ENCODE results near the gene DCDC2. TPM values are rescaled to one million over a fixed set of nuclear protein-coding genes. Genes with fewer than 3 reads are reported as not detected.
A peak's percentile ranks its signal among the peaks of the same experiment; 100 is the strongest.

Gene DCDC2
- total RNA-seq, 1 experiment from 2014 or later, result 191 TPM

- intact Hi-C loops (cut with micrococcal nuclease; ENCODE audit: unreplicated experiment), result no loop called here
- H3K27me3 ChIP-seq (replicated peaks; ENCODE audit: control insufficient read depth, insufficient read depth, low read length), result no peaks in the 10 kb centered on the region
- no peak for DNase-seq
- no peak for TF ChIP-seq CTCF (IDR thresholded peaks at IDR 0.05; ENCODE audit: insufficient read depth in 1 of 2, low read depth in 1 of 2, low read length in 1 of 2, severe bottlenecking in 1 of 2, unreplicated experiment in 1 of 2)
- H3K36me3 Mint-ChIP-seq (ENCODE audit: insufficient read depth, unreplicated experiment), result peaks cover 91% of the 10 kb centered on the region
- peaks cover 43% of the 10 kb centered on the region for H3K4me1 Mint-ChIP-seq (ENCODE audit: low read depth, unreplicated experiment)
- no peak overlapping the region for H3K4me3 ChIP-seq (ENCODE audit: low read depth, low read length)
- H3K9me3 ChIP-seq, result no peaks in the 10 kb centered on the region
- H3K27ac Mint-ChIP-seq (ENCODE audit: unreplicated experiment), result no peak overlapping the region
- no TSS peak for BruUV-seq (replicated peaks)
- H3K36me3 ChIP-seq (ENCODE audit: control insufficient read depth, insufficient read depth, low read length), result no peaks in the 10 kb centered on the region; the same call in 1 of the 2 replicates
- ChIA-PET CTCF (no interaction called here), POLR2A (no interaction called here)
- H3K9me3 Mint-ChIP-seq (ENCODE audit: unreplicated experiment), result no peaks in the 10 kb centered on the region
- H3K4me1 ChIP-seq, result peaks cover 14% of the 10 kb centered on the region; the same call in 1 of the 2 replicates
- H3K27me3 Mint-ChIP-seq (ENCODE audit: insufficient read depth, unreplicated experiment), result no peaks in the 10 kb centered on the region
- H3K4me3 Mint-ChIP-seq (ENCODE audit: unreplicated experiment), result no peak overlapping the region
Observed at GRCh38 chr6:24352434-24352833, 5.4 kb downstream of the DCDC2 start.

GRCh38 chr6:24344976-24345375, 12.9 kb downstream of the DCDC2 start:
- H3K9me3 Mint-ChIP-seq (ENCODE audit: unreplicated experiment), result peaks cover 2% of the 10 kb centered on the region
- H3K4me3 Mint-ChIP-seq (ENCODE audit: unreplicated experiment), result peak overlapping the region; percentile 28
- DNase-seq, result no peak
- peaks cover 6% of the 10 kb centered on the region for H3K36me3 ChIP-seq (ENCODE audit: control insufficient read depth, insufficient read depth, low read length)
- peak overlapping the region; percentile 45 for H3K27ac Mint-ChIP-seq (ENCODE audit: unreplicated experiment)
- H3K4me1 Mint-ChIP-seq (ENCODE audit: low read depth, unreplicated experiment), result peaks cover 66% of the 10 kb centered on the region
- peaks cover 9% of the 10 kb centered on the region for H3K9me3 ChIP-seq
- H3K27me3 Mint-ChIP-seq (ENCODE audit: insufficient read depth, unreplicated experiment), result no peaks in the 10 kb centered on the region
- peaks cover 89% of the 10 kb centered on the region for H3K36me3 Mint-ChIP-seq (ENCODE audit: insufficient read depth, unreplicated experiment)
- BruUV-seq (replicated peaks), result no TSS peak
- ChIA-PET CTCF (no interaction called here), POLR2A (no interaction called here)
- no peak for TF ChIP-seq CTCF (IDR thresholded peaks at IDR 0.05; ENCODE audit: insufficient read depth in 1 of 2, low read depth in 1 of 2, low read length in 1 of 2, severe bottlenecking in 1 of 2, unreplicated experiment in 1 of 2)
- H3K4me3 ChIP-seq (ENCODE audit: low read depth, low read length), result no peak overlapping the region
- H3K27me3 ChIP-seq (replicated peaks; ENCODE audit: control insufficient read depth, insufficient read depth, low read length), result no peaks in the 10 kb centered on the region
- H3K4me1 ChIP-seq, result peaks cover 49% of the 10 kb centered on the region
- intact Hi-C loops (cut with micrococcal nuclease; ENCODE audit: unreplicated experiment), result no loop called here

GRCh38 chr6:24340998-24341938, 16.6 kb downstream of the DCDC2 start:
- peaks cover 20% of the 10 kb centered on the region for H3K9me3 ChIP-seq
- peaks cover 46% of the 10 kb centered on the region for H3K4me1 ChIP-seq
- Mint-ChIP-seq H3K27me3 (ENCODE audit: insufficient read depth, unreplicated experiment) (no peaks in the 10 kb centered on the region), H3K4me1 (ENCODE audit: low read depth, unreplicated experiment) (peaks cover 66% of the 10 kb centered on the region), H3K9me3 (ENCODE audit: unreplicated experiment) (peaks cover 29% of the 10 kb centered on the region), H3K4me3 (ENCODE audit: unreplicated experiment) (peak overlapping the region; percentile 55), H3K36me3 (ENCODE audit: insufficient read depth, unreplicated experiment) (peaks cover 97% of the 10 kb centered on the region), H3K27ac (ENCODE audit: unreplicated experiment) (peak overlapping the region; percentile 92)
- ChIA-PET POLR2A (interaction anchor here (1.0 kb wide), 1 partner anchor 17 kb away, joined by 6 read pairs; no protein-coding TSS in a partner anchor), CTCF (interaction anchor here (0.7 to 1.0 kb wide), 3 partner anchors 16 to 55 kb away, joined by 3 read pairs; partner anchors contain the start of gene DCDC2)
- intact Hi-C loops (cut with micrococcal nuclease; ENCODE audit: unreplicated experiment), result loop anchor here (1.0 kb wide), 4 partner anchors 11 to 58 kb away; no protein-coding TSS in a partner anchor
- H3K36me3 ChIP-seq (ENCODE audit: control insufficient read depth, insufficient read depth, low read length), result peaks cover 11% of the 10 kb centered on the region
- no peaks in the 10 kb centered on the region for H3K27me3 ChIP-seq (replicated peaks; ENCODE audit: control insufficient read depth, insufficient read depth, low read length)
- DNase-seq, result peak; percentile 52 to 72
- TF ChIP-seq CTCF (IDR thresholded peaks at IDR 0.05; ENCODE audit: insufficient read depth in 1 of 2, low read depth in 1 of 2, low read length in 1 of 2, severe bottlenecking in 1 of 2, unreplicated experiment in 1 of 2), result no peak
- no TSS peak for BruUV-seq (replicated peaks)
- H3K4me3 ChIP-seq (ENCODE audit: low read depth, low read length), result no peak overlapping the region

All from Caco-2 (cell line).